SH-SY5Y (cell line): Measurements from ENCODE around the gene PC.

Source experiments
- GATA2 ChIP-seq: IDR thresholded peaks from 2 replicates; pipeline ENCODE4 v1.6.1; 2011; ENCODE audit warnings: mild to moderate bottlenecking, low read depth, low read length
- GATA3 ChIP-seq: IDR thresholded peaks from 2 replicates; pipeline ENCODE4 v1.6.1; 2011; ENCODE audit warnings: low read depth, mild to moderate bottlenecking, low read length, moderate library complexity

- TF ChIP-seq GATA2 (no peak), GATA3 (no peak)
Measured at GRCh38 chr11:66975405-66976027, 17.3 kb upstream of the PC start.
